ENCODE data around the gene CEP70. TPM values are rescaled to one million over a fixed set of nuclear protein-coding genes. Genes with fewer than 3 reads are reported as not detected.

The CEP70 gene
- total RNA-seq, 4 donors from 2014 or later: 25.5 to 54.4 (median 39.0) TPM

GRCh38 chr3:138638641-138639040 is 44.6 kb upstream of the CEP70 start:
- Histone ChIP-seq H3K9me3 (peaks cover 0 to 23% (median 12%) of the 10 kb centered on the region in 4 donors), H3K4me1 (no peaks in the 10 kb centered on the region), H3K36me3 (peaks cover 0 to 14% (median 2%) of the 10 kb centered on the region in 4 donors), H3K27me3 (no peaks in the 10 kb centered on the region), H3K4me3 (no peak overlapping the region), H3K27ac (replicated peaks in 1 of 4) (no peak overlapping the region)
- no peak for DNase-seq (ENCODE audit: extremely low spot score)
- intact Hi-C loops (cut with DNase I): no loop called here
- TF ChIP-seq POLR2AphosphoS5 (IDR thresholded peaks at IDR 0.05) (no peak), CTCF (IDR thresholded peaks at IDR 0.05) (no peak), EP300 (IDR thresholded peaks at IDR 0.05) (no peak), POLR2A (IDR thresholded peaks at IDR 0.05; ENCODE audit: low read depth) (no peak)
- WGBS: 92% methylated on average over 2 of the region's 2 CpGs

- no peak overlapping the region for H3K27ac ChIP-seq (replicated peaks in 1 of 4)
- no peak overlapping the region for H3K4me3 ChIP-seq
- no peaks in the 10 kb centered on the region for H3K4me1 ChIP-seq
- H3K36me3 ChIP-seq: peaks cover 0 to 37% (median 22%) of the 10 kb centered on the region in 4 donors
- intact Hi-C loops (cut with DNase I): no loop called here
- TF ChIP-seq POLR2A (IDR thresholded peaks at IDR 0.05; ENCODE audit: low read depth): no peak
- TF ChIP-seq EP300 (IDR thresholded peaks at IDR 0.05): no peak
- no peak for TF ChIP-seq POLR2AphosphoS5 (IDR thresholded peaks at IDR 0.05)
- TF ChIP-seq CTCF (IDR thresholded peaks at IDR 0.05): no peak
- 82% methylated on average over 6 of the region's 6 CpGs for WGBS
- no peaks in the 10 kb centered on the region for H3K27me3 ChIP-seq
- DNase-seq (ENCODE audit: extremely low spot score): no peak
- no peaks in the 10 kb centered on the region for H3K9me3 ChIP-seq
These were observed 35.5 kb upstream of the CEP70 start for GRCh38 chr3:138629526-138629925.

- TF ChIP-seq POLR2A (IDR thresholded peaks at IDR 0.05; ENCODE audit: low read depth): no peak
- TF ChIP-seq CTCF (IDR thresholded peaks at IDR 0.05): no peak
- TF ChIP-seq POLR2AphosphoS5 (IDR thresholded peaks at IDR 0.05): no peak
- TF ChIP-seq EP300 (IDR thresholded peaks at IDR 0.05): no peak
- Histone ChIP-seq H3K4me3 (no peak overlapping the region), H3K36me3 (peaks cover 0 to 24% (median 14%) of the 10 kb centered on the region in 4 donors), H3K4me1 (no peaks in the 10 kb centered on the region), H3K27me3 (no peaks in the 10 kb centered on the region), H3K27ac (replicated peaks in 1 of 4) (no peak overlapping the region), H3K9me3 (no peaks in the 10 kb centered on the region)
- DNase-seq (ENCODE audit: extremely low spot score): no peak
- 88% methylated on average over 3 of the region's 3 CpGs for WGBS
- intact Hi-C loops (cut with DNase I): no loop called here
These were observed 31.8 kb upstream of the CEP70 start for GRCh38 chr3:138625707-138626365.

GRCh38 chr3:138624518-138624917 is 30.5 kb upstream of the CEP70 start:
- H3K9me3 ChIP-seq: no peaks in the 10 kb centered on the region
- no peaks in the 10 kb centered on the region for H3K27me3 ChIP-seq
- H3K36me3 ChIP-seq: peaks cover 0 to 13% (median 5%) of the 10 kb centered on the region in 4 donors
- no peak overlapping the region for H3K27ac ChIP-seq (replicated peaks in 1 of 4)
- TF ChIP-seq POLR2A (IDR thresholded peaks at IDR 0.05; ENCODE audit: low read depth): no peak
- no peak for TF ChIP-seq POLR2AphosphoS5 (IDR thresholded peaks at IDR 0.05)
- no peak for DNase-seq (ENCODE audit: extremely low spot score)
- intact Hi-C loops (cut with DNase I): no loop called here
- H3K4me1 ChIP-seq: no peaks in the 10 kb centered on the region
- no peak overlapping the region for H3K4me3 ChIP-seq

GRCh38 chr3:138620431-138620830 is 26.4 kb upstream of the CEP70 start:
- Histone ChIP-seq H3K9me3 (no peaks in the 10 kb centered on the region), H3K4me1 (no peaks in the 10 kb centered on the region), H3K27ac (replicated peaks in 1 of 4) (no peak overlapping the region), H3K27me3 (no peaks in the 10 kb centered on the region), H3K4me3 (no peak overlapping the region), H3K36me3 (peaks cover 0 to 9% (median 0%) of the 10 kb centered on the region in 4 donors)
- no peak for TF ChIP-seq CTCF (IDR thresholded peaks at IDR 0.05)
- no peak for TF ChIP-seq POLR2A (IDR thresholded peaks at IDR 0.05; ENCODE audit: low read depth)
- TF ChIP-seq POLR2AphosphoS5 (IDR thresholded peaks at IDR 0.05): no peak
- TF ChIP-seq EP300 (IDR thresholded peaks at IDR 0.05): no peak
- WGBS: 93% methylated on average over 4 of the region's 4 CpGs
- DNase-seq (ENCODE audit: extremely low spot score): no peak
- intact Hi-C loops (cut with DNase I): no loop called here
